WTC11 (cell line): Measurements from ENCODE around the gene TBC1D22A. TPM values are rescaled to one million over a fixed set of nuclear protein-coding genes. Genes with fewer than 3 reads are reported as not detected.

Experiments
- ATAC-seq: fragments of 200-7000 bp; cut with Tn5 transposase; 2 replicates; pipeline ENCODE4 v1.10.0; 2021; ENCODE audit warnings: mild to moderate bottlenecking, moderate library complexity
- CTCF ChIA-PET: fragments of 300-600 bp; sonication (Branson Sonifier 250); formaldehyde crosslinking; loops from one replicate; lab custom pipeline; 2021; ENCODE audit warnings: antibody characterized with exemption; lab: Charles Lee
- POLR2A ChIA-PET: fragments of 350-600 bp; sonication (Branson Sonifier 250); formaldehyde crosslinking; loops from one replicate; lab custom pipeline; 2021; ENCODE audit warnings: antibody characterized with exemption; lab: Charles Lee
- DNase-seq: peaks from one replicate; pipeline ENCODE4 v3.0.0; 2021; ENCODE audit warnings: low spot score
- H3K27ac Mint-ChIP-seq: 2 replicates; pipeline ENCODE4 v1.8.0; 2021; ENCODE audit warnings: mixed read lengths
- H3K27me3 Mint-ChIP-seq: 2 replicates; pipeline ENCODE4 v1.8.0; 2021; ENCODE audit warnings: low read depth, mild to moderate bottlenecking, moderate library complexity, mixed read lengths
- H3K36me3 Mint-ChIP-seq: 2 replicates; pipeline ENCODE4 v1.8.0; 2021; ENCODE audit warnings: mixed read lengths
- H3K4me1 Mint-ChIP-seq: 2 replicates; pipeline ENCODE4 v1.8.0; 2022; ENCODE audit warnings: mixed read lengths
- H3K4me3 Mint-ChIP-seq: 2 replicates; pipeline ENCODE4 v1.8.0; 2021; ENCODE audit warnings: mild to moderate bottlenecking, moderate library complexity, mixed read lengths
- H3K9me3 Mint-ChIP-seq: 2 replicates; pipeline ENCODE4 v1.8.0; 2021; ENCODE audit warnings: mixed read lengths
- CBFB ChIP-seq: sonication (generic); formaldehyde crosslinking; IDR thresholded peaks from 2 replicates; pipeline ENCODE4 v1.8.1; 2022; ENCODE audit warnings: mild to moderate bottlenecking, low read depth, missing genetic modification reagents
- EMX1 ChIP-seq: fragments of 250-450 bp; sonication (Bioruptor Pico); IDR thresholded peaks from 2 replicates; pipeline ENCODE4 v1.8.0; 2021; ENCODE audit warnings: mild to moderate bottlenecking
- NFATC4 ChIP-seq: fragments of 250-450 bp; sonication (Bioruptor Pico); IDR thresholded peaks from 2 replicates; pipeline ENCODE4 v1.9.0; 2021; ENCODE audit warnings: mild to moderate bottlenecking
- NFYB ChIP-seq: sonication (generic); formaldehyde crosslinking; conservative IDR thresholded peaks from 2 replicates; pipeline ENCODE4 v1.8.0; 2022; ENCODE audit warnings: low read depth, missing genetic modification reagents
- PRRX2 ChIP-seq: fragments of 250-450 bp; sonication (Bioruptor Pico); IDR thresholded peaks from 2 replicates; pipeline ENCODE4 v1.8.0; 2021; ENCODE audit warnings: mild to moderate bottlenecking
- RELA ChIP-seq: sonication (generic); formaldehyde crosslinking; IDR thresholded peaks from 2 replicates; pipeline ENCODE4 v1.8.1; 2022; ENCODE audit warnings: missing genetic modification reagents, mild to moderate bottlenecking, borderline replicate concordance
- ZNF138 ChIP-seq: sonication (generic); formaldehyde crosslinking; conservative IDR thresholded peaks from 2 replicates; pipeline ENCODE4 v1.8.1; 2022; ENCODE audit warnings: mild to moderate bottlenecking, moderate library complexity, missing genetic modification reagents
- ZNF232 ChIP-seq: sonication (generic); formaldehyde crosslinking; IDR thresholded peaks from 2 replicates; pipeline ENCODE4 v1.8.0; 2022; ENCODE audit warnings: mild to moderate bottlenecking, missing genetic modification reagents
- ZNF317 ChIP-seq: sonication (generic); formaldehyde crosslinking; IDR thresholded peaks from 2 replicates; pipeline ENCODE4 v1.8.1; 2023; ENCODE audit warnings: low read depth, mild to moderate bottlenecking, moderate library complexity, missing genetic modification reagents, borderline replicate concordance
- total RNA-seq: library from RNA; stranded (reverse); gene quantifications from 3 replicates; pipeline ENCODE4 v1.2.3, GENCODE V29; 2021
- TF ChIP-seq, protein P1 (sequence below): sonication (generic); formaldehyde crosslinking; IDR thresholded peaks from 2 replicates; pipeline ENCODE4 v1.8.0; 2023; ENCODE audit warnings: mild to moderate bottlenecking, missing genetic modification reagents
- TF ChIP-seq, protein P2 (sequence below): sonication (generic); formaldehyde crosslinking; IDR thresholded peaks from 2 replicates; pipeline ENCODE4 v1.8.1; 2022; ENCODE audit warnings: low read depth, missing genetic modification reagents, borderline replicate concordance
- TF ChIP-seq, protein P3 (sequence below): sonication (generic); formaldehyde crosslinking; conservative IDR thresholded peaks from 2 replicates; pipeline ENCODE4 v1.8.1; 2022; ENCODE audit warnings: mild to moderate bottlenecking, missing genetic modification reagents
- TF ChIP-seq, protein P4 (sequence below): fragments of 250-450 bp; sonication (Bioruptor Pico); IDR thresholded peaks from 2 replicates; pipeline ENCODE4 v1.9.0; 2021; ENCODE audit warnings: mild to moderate bottlenecking
- TF ChIP-seq, protein P5 (sequence below): sonication (generic); formaldehyde crosslinking; IDR thresholded peaks from 2 replicates; pipeline ENCODE4 v1.8.0; 2022; ENCODE audit warnings: mild to moderate bottlenecking, missing genetic modification reagents

TBC1D22A gene
- total RNA-seq, 1 experiment from 2014 or later, result 18.1 TPM

DNA sequence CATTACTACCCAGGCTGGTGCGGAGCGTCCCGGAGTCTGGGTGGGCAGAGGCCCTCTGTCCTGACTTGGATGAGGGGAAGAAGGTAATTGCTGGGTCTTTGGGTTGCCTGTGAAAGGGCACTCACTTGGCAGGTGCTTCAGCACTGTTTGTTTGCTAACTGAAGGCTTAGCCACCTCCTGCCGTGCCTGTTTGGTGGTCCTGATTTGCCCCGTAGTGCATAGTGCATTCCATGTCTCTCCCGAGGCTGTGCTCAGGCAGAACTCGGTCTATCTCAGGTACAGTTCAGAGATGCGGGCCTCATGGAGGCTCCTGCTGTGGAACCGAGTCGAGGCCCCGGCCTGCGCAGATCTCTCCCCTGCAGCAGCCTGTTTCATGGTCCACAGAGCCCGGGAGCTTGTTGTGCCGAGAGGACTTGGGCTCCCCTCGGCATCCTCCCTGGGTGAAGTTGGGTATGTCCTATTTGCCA lies 146.2 kb downstream of the TBC1D22A start:
- no peaks in the 10 kb centered on the region for H3K9me3 Mint-ChIP-seq
- peak; percentile 66 for ATAC-seq
- peaks cover under 1% of the 10 kb centered on the region; the same call in 1 of the 2 replicates for H3K36me3 Mint-ChIP-seq
- TF ChIP-seq, protein P1, sequence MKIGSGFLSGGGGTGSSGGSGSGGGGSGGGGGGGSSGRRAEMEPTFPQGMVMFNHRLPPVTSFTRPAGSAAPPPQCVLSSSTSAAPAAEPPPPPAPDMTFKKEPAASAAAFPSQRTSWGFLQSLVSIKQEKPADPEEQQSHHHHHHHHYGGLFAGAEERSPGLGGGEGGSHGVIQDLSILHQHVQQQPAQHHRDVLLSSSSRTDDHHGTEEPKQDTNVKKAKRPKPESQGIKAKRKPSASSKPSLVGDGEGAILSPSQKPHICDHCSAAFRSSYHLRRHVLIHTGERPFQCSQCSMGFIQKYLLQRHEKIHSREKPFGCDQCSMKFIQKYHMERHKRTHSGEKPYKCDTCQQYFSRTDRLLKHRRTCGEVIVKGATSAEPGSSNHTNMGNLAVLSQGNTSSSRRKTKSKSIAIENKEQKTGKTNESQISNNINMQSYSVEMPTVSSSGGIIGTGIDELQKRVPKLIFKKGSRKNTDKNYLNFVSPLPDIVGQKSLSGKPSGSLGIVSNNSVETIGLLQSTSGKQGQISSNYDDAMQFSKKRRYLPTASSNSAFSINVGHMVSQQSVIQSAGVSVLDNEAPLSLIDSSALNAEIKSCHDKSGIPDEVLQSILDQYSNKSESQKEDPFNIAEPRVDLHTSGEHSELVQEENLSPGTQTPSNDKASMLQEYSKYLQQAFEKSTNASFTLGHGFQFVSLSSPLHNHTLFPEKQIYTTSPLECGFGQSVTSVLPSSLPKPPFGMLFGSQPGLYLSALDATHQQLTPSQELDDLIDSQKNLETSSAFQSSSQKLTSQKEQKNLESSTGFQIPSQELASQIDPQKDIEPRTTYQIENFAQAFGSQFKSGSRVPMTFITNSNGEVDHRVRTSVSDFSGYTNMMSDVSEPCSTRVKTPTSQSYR (CRISPR knock-in tag), result no peak
- TF ChIP-seq, protein P2, sequence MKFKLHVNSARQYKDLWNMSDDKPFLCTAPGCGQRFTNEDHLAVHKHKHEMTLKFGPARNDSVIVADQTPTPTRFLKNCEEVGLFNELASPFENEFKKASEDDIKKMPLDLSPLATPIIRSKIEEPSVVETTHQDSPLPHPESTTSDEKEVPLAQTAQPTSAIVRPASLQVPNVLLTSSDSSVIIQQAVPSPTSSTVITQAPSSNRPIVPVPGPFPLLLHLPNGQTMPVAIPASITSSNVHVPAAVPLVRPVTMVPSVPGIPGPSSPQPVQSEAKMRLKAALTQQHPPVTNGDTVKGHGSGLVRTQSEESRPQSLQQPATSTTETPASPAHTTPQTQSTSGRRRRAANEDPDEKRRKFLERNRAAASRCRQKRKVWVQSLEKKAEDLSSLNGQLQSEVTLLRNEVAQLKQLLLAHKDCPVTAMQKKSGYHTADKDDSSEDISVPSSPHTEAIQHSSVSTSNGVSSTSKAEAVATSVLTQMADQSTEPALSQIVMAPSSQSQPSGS (CRISPR knock-in tag), result no peak
- TF ChIP-seq, protein P3, sequence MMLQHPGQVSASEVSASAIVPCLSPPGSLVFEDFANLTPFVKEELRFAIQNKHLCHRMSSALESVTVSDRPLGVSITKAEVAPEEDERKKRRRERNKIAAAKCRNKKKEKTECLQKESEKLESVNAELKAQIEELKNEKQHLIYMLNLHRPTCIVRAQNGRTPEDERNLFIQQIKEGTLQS (CRISPR knock-in tag), result no peak
- TF ChIP-seq ZNF138 (CRISPR knock-in tag) (no peak), RELA (CRISPR knock-in tag) (no peak)
- peaks cover 12% of the 10 kb centered on the region; the same call in 1 of the 2 replicates for H3K4me1 Mint-ChIP-seq
- DNase-seq, result no peak
- no peak overlapping the region for H3K4me3 Mint-ChIP-seq
- POLR2A ChIA-PET, result no interaction called here
- no peaks in the 10 kb centered on the region for H3K27me3 Mint-ChIP-seq
- peak overlapping the region; percentile 70 for H3K27ac Mint-ChIP-seq
- CTCF ChIA-PET, result interaction anchor here (1.8 kb wide), 1 partner anchor 110 kb away, joined by 5 read pairs; no protein-coding TSS in a partner anchor

DNA sequence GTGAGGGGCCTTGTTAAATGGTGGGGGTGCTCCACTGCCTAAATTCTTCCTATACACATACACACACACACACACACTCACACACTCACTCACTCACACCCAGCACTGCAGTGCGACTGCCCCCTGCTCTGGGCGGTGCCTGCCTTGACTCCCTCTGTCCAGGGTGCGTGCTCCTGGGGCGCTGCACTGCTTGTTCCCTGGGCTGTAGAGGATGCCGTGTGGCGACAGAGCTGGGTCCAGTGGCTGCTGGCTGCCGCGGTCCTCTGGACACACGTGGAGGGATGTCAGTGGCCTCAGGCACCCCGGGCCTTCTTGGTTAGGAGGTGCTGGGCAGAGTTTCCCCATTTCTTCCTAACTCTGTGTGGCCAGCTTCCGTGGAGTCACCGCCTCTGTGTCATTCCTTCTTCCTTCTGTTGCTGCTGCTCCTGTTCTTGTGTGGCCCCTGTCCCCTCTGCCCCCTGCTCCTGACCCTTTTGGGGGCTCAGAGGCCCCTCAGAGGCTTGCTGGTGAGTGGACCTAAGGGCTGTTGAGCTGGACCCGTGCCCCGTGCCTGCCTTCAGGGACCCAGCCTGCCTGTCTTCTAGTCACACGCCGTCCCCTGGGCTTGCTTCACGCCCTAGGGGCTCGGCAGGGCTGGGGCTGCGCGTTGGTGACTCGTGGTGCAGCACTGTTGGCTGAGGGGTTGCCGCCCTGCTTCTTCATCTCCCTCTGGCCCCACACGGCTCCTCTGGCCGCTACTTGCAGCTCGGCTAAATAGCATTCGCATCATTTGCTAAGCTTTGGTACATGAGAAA lies 147.0 kb downstream of the TBC1D22A start:
- ATAC-seq (no peak), DNase-seq (no peak)
- Mint-ChIP-seq H3K4me3 (no peak overlapping the region), H3K9me3 (no peaks in the 10 kb centered on the region), H3K27ac (no peak overlapping the region; the same call in 1 of the 2 replicates), H3K27me3 (no peaks in the 10 kb centered on the region), H3K4me1 (peaks cover 12% of the 10 kb centered on the region; the same call in 1 of the 2 replicates), H3K36me3 (peaks cover 4% of the 10 kb centered on the region; the same call in 1 of the 2 replicates)
- ChIA-PET CTCF (no interaction called here), POLR2A (no interaction called here)
- TF ChIP-seq, protein P4, sequence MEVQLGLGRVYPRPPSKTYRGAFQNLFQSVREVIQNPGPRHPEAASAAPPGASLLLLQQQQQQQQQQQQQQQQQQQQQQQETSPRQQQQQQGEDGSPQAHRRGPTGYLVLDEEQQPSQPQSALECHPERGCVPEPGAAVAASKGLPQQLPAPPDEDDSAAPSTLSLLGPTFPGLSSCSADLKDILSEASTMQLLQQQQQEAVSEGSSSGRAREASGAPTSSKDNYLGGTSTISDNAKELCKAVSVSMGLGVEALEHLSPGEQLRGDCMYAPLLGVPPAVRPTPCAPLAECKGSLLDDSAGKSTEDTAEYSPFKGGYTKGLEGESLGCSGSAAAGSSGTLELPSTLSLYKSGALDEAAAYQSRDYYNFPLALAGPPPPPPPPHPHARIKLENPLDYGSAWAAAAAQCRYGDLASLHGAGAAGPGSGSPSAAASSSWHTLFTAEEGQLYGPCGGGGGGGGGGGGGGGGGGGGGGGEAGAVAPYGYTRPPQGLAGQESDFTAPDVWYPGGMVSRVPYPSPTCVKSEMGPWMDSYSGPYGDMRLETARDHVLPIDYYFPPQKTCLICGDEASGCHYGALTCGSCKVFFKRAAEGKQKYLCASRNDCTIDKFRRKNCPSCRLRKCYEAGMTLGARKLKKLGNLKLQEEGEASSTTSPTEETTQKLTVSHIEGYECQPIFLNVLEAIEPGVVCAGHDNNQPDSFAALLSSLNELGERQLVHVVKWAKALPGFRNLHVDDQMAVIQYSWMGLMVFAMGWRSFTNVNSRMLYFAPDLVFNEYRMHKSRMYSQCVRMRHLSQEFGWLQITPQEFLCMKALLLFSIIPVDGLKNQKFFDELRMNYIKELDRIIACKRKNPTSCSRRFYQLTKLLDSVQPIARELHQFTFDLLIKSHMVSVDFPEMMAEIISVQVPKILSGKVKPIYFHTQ, result no peak
- TF ChIP-seq PRRX2 (CRISPR knock-in tag), result no peak
- no peak for TF ChIP-seq ZNF232 (CRISPR knock-in tag)
- TF ChIP-seq ZNF317 (CRISPR knock-in tag), result no peak
- TF ChIP-seq CBFB, result no peak
- no peak for TF ChIP-seq NFYB (CRISPR knock-in tag)
- TF ChIP-seq, protein P5, sequence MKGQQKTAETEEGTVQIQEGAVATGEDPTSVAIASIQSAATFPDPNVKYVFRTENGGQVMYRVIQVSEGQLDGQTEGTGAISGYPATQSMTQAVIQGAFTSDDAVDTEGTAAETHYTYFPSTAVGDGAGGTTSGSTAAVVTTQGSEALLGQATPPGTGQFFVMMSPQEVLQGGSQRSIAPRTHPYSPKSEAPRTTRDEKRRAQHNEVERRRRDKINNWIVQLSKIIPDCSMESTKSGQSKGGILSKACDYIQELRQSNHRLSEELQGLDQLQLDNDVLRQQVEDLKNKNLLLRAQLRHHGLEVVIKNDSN (CRISPR knock-in tag), result no peak
- TF ChIP-seq EMX1 (CRISPR knock-in tag), result no peak
- TF ChIP-seq NFATC4 (CRISPR knock-in tag), result no peak
